22Rv1 (cell line): ENCODE measurements around the gene PELO.

Source experiments
- ZFX ChIP-seq: fragments of 450-650 bp; IDR thresholded peaks from 2 replicates; pipeline ENCODE4 v1.6.1; 2017; ENCODE audit warnings: antibody characterized with exemption, borderline replicate concordance
- TF ChIP-seq, protein P1 (sequence below): fragments of 450-650 bp; IDR thresholded peaks from 2 replicates; pipeline ENCODE4 v1.5.1; 2017; ENCODE audit warnings: mild to moderate bottlenecking

GRCh38 chr5:52831786-52832511 is 44.2 kb downstream of the PELO start:
- TF ChIP-seq, protein P1, sequence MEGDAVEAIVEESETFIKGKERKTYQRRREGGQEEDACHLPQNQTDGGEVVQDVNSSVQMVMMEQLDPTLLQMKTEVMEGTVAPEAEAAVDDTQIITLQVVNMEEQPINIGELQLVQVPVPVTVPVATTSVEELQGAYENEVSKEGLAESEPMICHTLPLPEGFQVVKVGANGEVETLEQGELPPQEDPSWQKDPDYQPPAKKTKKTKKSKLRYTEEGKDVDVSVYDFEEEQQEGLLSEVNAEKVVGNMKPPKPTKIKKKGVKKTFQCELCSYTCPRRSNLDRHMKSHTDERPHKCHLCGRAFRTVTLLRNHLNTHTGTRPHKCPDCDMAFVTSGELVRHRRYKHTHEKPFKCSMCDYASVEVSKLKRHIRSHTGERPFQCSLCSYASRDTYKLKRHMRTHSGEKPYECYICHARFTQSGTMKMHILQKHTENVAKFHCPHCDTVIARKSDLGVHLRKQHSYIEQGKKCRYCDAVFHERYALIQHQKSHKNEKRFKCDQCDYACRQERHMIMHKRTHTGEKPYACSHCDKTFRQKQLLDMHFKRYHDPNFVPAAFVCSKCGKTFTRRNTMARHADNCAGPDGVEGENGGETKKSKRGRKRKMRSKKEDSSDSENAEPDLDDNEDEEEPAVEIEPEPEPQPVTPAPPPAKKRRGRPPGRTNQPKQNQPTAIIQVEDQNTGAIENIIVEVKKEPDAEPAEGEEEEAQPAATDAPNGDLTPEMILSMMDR = no peak
- no peak for TF ChIP-seq ZFX
